Natural killer cell (primary cell): ENCODE measurements around the gene PLCG2. TPM values are rescaled to one million over a fixed set of nuclear protein-coding genes. Genes with fewer than 3 reads are reported as not detected.
A peak's percentile ranks its signal among the peaks of the same experiment; 100 is the strongest.

ENCODE experiments used
- ATAC-seq, 3 donors: fragments of 150-1000 bp in 2 of 3; fragments of 200-7000 bp in 1 of 3; cut with Tn5 transposase; 1 replicate in 1 of 3; 2 replicates in 2 of 3; pipeline ENCODE4 v1.10.0; 2021; ENCODE audit warnings: mild to moderate bottlenecking in 2 of 3, moderate library complexity in 2 of 3
- DNase-seq, 2 donors: peaks; one replicate each; pipeline versions ENCODE4 v3.0.0 to v3.0.0-alpha.2; 2013 to 2021; ENCODE audit warnings: mixed read lengths in 1 of 2
- H3K27ac ChIP-seq: one replicate; pipeline ENCODE4 v1.5.1; 2013; ENCODE audit warnings: mild to moderate bottlenecking, low read length
- H3K27me3 ChIP-seq: one replicate; pipeline ENCODE4 v1.6.1; 2013; ENCODE audit warnings: low read length; ENCODE audit not compliant: control insufficient read depth, insufficient read depth
- H3K36me3 ChIP-seq: one replicate; pipeline ENCODE4 v1.6.1; 2013; ENCODE audit warnings: low read length; ENCODE audit not compliant: control insufficient read depth, insufficient read depth
- H3K4me1 ChIP-seq: one replicate; pipeline ENCODE4 v1.6.1; 2013; ENCODE audit warnings: low read length; ENCODE audit not compliant: control insufficient read depth, insufficient read depth
- H3K4me3 ChIP-seq: one replicate; pipeline ENCODE4 v1.5.1; 2013; ENCODE audit warnings: low read length
- H3K9me3 ChIP-seq: one replicate; pipeline ENCODE4 v1.6.1; 2013; ENCODE audit warnings: low read length; ENCODE audit not compliant: control insufficient read depth, insufficient read depth
- H3K27ac Mint-ChIP-seq, 2 donors: one replicate each; pipeline ENCODE4 v1.8.0; 2022; ENCODE audit warnings: mild to moderate bottlenecking in 2 of 2, mixed read lengths in 2 of 2, moderate library complexity in 1 of 2
- H3K27me3 Mint-ChIP-seq, 2 donors: one replicate each; pipeline ENCODE4 v1.8.0; 2022; ENCODE audit warnings: low read depth in 2 of 2, mixed read lengths in 2 of 2
- H3K36me3 Mint-ChIP-seq: one replicate; pipeline ENCODE4 v1.8.0; 2022; ENCODE audit warnings: mixed read lengths
- H3K4me1 Mint-ChIP-seq, 2 donors: one replicate each; pipeline ENCODE4 v1.8.0; 2022; ENCODE audit warnings: mixed read lengths in 2 of 2
- H3K4me3 Mint-ChIP-seq: one replicate; pipeline ENCODE4 v1.8.0; 2022; ENCODE audit warnings: mild to moderate bottlenecking, moderate library complexity, mixed read lengths
- H3K9me3 Mint-ChIP-seq, 2 donors: one replicate each; pipeline ENCODE4 v1.8.0; 2022; ENCODE audit warnings: mixed read lengths in 2 of 2
- CTCF ChIP-seq: fragments of 200-600 bp; IDR thresholded peaks from one replicate; pipeline ENCODE4 v1.8.0; 2022; ENCODE audit warnings: antibody characterized with exemption
- WGBS: methylation state at CpG from one replicate; pipeline ENCODE4 v1.1.7; 2013; ENCODE audit warnings: missing lambda C conversion rate; ENCODE audit not compliant: insufficient coverage; 5-methylcytosine and 5-hydroxymethylcytosine counted together
- intact Hi-C: fragments of 100-400 bp; cut with micrococcal nuclease; formaldehyde crosslinking; loops from one replicate; pipeline ENCODE4 v1.14.2; 2022
- total RNA-seq, 4 donors: library from RNA; stranded (reverse); fragments of 120-200 nt in 1 of 4; gene quantifications; one replicate each; pipeline versions ENCODE4 v1.2.3 to v1.2.4, GENCODE V29; 2013 to 2022

PLCG2 gene
- total RNA-seq, 3 donors from 2014 or later (not counting 1 experiment from before 2014, with no cell fraction given) = 250 to 298 (median 285) TPM

- ATAC-seq = no peak
- Mint-ChIP-seq H3K27ac (no peak overlapping the region), H3K9me3 (no peaks in the 10 kb centered on the region), H3K4me1 (peaks cover 10 to 26% of the 10 kb centered on the region in 2 donors), H3K4me3 (no peak overlapping the region), H3K36me3 (no peaks in the 10 kb centered on the region), H3K27me3 (no peaks in the 10 kb centered on the region)
- no peak overlapping the region for H3K27ac ChIP-seq
- no peaks in the 10 kb centered on the region for H3K27me3 ChIP-seq
- H3K9me3 ChIP-seq = no peaks in the 10 kb centered on the region
- DNase-seq = no peak
- no peak for TF ChIP-seq CTCF
- intact Hi-C loops = loop anchor here (5.0 kb wide), 3 partner anchors 137 to 473 kb away; no protein-coding TSS in a partner anchor
- H3K36me3 ChIP-seq = no peaks in the 10 kb centered on the region
- 96% methylated on average over 6 of the region's 6 CpGs for WGBS
- peaks cover 34% of the 10 kb centered on the region for H3K4me1 ChIP-seq
- H3K4me3 ChIP-seq = no peak overlapping the region
Measured at GRCh38 chr16:81734632-81735434, 44.3 kb upstream of the PLCG2 start.

GRCh38 chr16:81737885-81738536 is 41.1 kb upstream of the PLCG2 start:
- no peaks in the 10 kb centered on the region for H3K9me3 Mint-ChIP-seq
- H3K36me3 Mint-ChIP-seq = no peaks in the 10 kb centered on the region
- WGBS = 9% methylated on average over 21 of the region's 22 CpGs
- peak; percentile 88 for TF ChIP-seq CTCF
- Histone ChIP-seq H3K4me3 (peak overlapping the region; percentile 11), H3K27me3 (no peaks in the 10 kb centered on the region), H3K36me3 (no peaks in the 10 kb centered on the region), H3K9me3 (no peaks in the 10 kb centered on the region), H3K4me1 (peaks cover 35% of the 10 kb centered on the region), H3K27ac (no peak overlapping the region)
- H3K27me3 Mint-ChIP-seq = no peaks in the 10 kb centered on the region
- ATAC-seq (peak; percentile 89 to 97 (median 96)), DNase-seq (peak; percentile 80 to 93)
- peak overlapping the region in 1 of 2 donors; percentile 75 for H3K27ac Mint-ChIP-seq
- H3K4me1 Mint-ChIP-seq = peaks cover 7 to 19% of the 10 kb centered on the region in 2 donors
- peak overlapping the region; percentile 58 for H3K4me3 Mint-ChIP-seq
- intact Hi-C loops = loop anchor here (1.0 to 5.0 kb wide), 5 partner anchors 134 to 533 kb away; no protein-coding TSS in a partner anchor

- peak overlapping the region; percentile 12 for H3K4me3 ChIP-seq
- Mint-ChIP-seq H3K27me3 (no peaks in the 10 kb centered on the region), H3K36me3 (no peaks in the 10 kb centered on the region), H3K4me1 (peaks cover 7 to 19% of the 10 kb centered on the region in 2 donors), H3K4me3 (no peak overlapping the region), H3K9me3 (no peaks in the 10 kb centered on the region), H3K27ac (no peak overlapping the region)
- H3K4me1 ChIP-seq = peaks cover 35% of the 10 kb centered on the region
- WGBS = 36% methylated on average over 18 of the region's 18 CpGs
- intact Hi-C loops = loop anchor here (1.0 to 5.0 kb wide), 5 partner anchors 133 to 534 kb away; no protein-coding TSS in a partner anchor
- peak overlapping the region; percentile 48 for H3K27ac ChIP-seq
- no peaks in the 10 kb centered on the region for H3K9me3 ChIP-seq
- no peak for TF ChIP-seq CTCF
- H3K36me3 ChIP-seq = no peaks in the 10 kb centered on the region
- ATAC-seq = peak in 2 of 3 donors; percentile 36 to 77
- no peak for DNase-seq
- no peaks in the 10 kb centered on the region for H3K27me3 ChIP-seq
Measured at GRCh38 chr16:81738783-81739496, 40.2 kb upstream of the PLCG2 start.
